ENCODE results near the gene MAP1LC3B.
"Not testable (repeated sequence)": the region's sequence is repeated elsewhere in the genome, so short reads cannot be mapped to it uniquely, and the experiment has no call there.

The MAP1LC3B gene

GRCh38 chr16:87360862-87361610 is 31.1 kb upstream of the MAP1LC3B start:
- TF ChIP-seq TCF4 (CRISPR knock-in tag; IDR thresholded peaks at IDR 0.05; ENCODE audit: borderline replicate concordance) (no peak), SNAI2 (CRISPR knock-in tag; IDR thresholded peaks at IDR 0.05) (no peak), RARB (CRISPR knock-in tag; IDR thresholded peaks at IDR 0.05) (no peak), TOX (CRISPR knock-in tag; IDR thresholded peaks at IDR 0.05; ENCODE audit: borderline replicate concordance) (no peak), CSDC2 (CRISPR knock-in tag; IDR thresholded peaks at IDR 0.05) (no peak), PATZ1 (CRISPR knock-in tag; IDR thresholded peaks at IDR 0.05; ENCODE audit: borderline replicate concordance) (no peak), ZNF565 (CRISPR knock-in tag; conservative IDR thresholded peaks at IDR 0.05; ENCODE audit: low read depth) (no peak), BACH2 (CRISPR knock-in tag; IDR thresholded peaks at IDR 0.05; ENCODE audit: borderline replicate concordance) (no peak), POU6F1 (CRISPR knock-in tag; IDR thresholded peaks at IDR 0.05; ENCODE audit: borderline replicate concordance, low read depth) (no peak), PPARA (CRISPR knock-in tag; IDR thresholded peaks at IDR 0.05; ENCODE audit: borderline replicate concordance) (no peak)
- no peak for ATAC-seq

DNA sequence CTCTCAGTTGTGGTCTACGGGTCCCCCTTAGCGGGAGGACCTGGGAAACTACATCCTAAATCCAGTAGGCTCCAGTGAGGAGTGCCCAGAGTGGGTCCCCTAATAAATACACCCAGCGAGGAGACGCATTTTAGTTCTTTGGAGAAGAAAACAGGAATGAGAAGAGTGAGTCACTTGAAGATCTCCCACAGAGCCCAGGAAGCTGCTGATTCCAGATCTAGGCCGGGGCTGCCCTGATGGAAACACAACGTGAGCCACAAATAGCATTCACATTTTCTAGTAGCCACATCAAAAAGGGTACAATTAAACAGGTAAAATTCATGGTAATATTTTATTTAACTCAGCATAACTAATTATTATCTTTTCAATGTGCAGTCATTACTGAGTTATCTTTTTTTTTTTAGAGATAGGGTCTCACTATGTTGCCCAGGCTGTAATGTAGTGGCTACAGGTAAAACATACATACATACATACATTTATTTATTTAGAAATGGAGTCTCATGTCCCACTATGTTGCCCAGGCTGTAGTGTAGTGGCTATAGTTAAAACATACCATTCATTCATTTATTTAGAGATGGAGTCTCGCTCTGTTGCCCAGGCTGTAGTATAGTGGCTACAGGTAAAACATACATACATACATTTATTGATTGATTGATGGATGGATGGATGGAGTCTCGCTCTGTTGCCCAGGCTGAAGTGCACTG is 30.1 kb upstream of the MAP1LC3B start:
- TF ChIP-seq ZNF565 (CRISPR knock-in tag; conservative IDR thresholded peaks at IDR 0.05; ENCODE audit: low read depth), result no peak
- TF ChIP-seq, protein P1, sequence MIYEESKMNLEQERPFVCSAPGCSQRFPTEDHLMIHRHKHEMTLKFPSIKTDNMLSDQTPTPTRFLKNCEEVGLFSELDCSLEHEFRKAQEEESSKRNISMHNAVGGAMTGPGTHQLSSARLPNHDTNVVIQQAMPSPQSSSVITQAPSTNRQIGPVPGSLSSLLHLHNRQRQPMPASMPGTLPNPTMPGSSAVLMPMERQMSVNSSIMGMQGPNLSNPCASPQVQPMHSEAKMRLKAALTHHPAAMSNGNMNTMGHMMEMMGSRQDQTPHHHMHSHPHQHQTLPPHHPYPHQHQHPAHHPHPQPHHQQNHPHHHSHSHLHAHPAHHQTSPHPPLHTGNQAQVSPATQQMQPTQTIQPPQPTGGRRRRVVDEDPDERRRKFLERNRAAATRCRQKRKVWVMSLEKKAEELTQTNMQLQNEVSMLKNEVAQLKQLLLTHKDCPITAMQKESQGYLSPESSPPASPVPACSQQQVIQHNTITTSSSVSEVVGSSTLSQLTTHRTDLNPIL (CRISPR knock-in tag; IDR thresholded peaks at IDR 0.05; ENCODE audit: low read depth), result no peak
- TF ChIP-seq ZC3H10 (CRISPR knock-in tag; IDR thresholded peaks at IDR 0.05), result no peak
- TF ChIP-seq, protein P2, sequence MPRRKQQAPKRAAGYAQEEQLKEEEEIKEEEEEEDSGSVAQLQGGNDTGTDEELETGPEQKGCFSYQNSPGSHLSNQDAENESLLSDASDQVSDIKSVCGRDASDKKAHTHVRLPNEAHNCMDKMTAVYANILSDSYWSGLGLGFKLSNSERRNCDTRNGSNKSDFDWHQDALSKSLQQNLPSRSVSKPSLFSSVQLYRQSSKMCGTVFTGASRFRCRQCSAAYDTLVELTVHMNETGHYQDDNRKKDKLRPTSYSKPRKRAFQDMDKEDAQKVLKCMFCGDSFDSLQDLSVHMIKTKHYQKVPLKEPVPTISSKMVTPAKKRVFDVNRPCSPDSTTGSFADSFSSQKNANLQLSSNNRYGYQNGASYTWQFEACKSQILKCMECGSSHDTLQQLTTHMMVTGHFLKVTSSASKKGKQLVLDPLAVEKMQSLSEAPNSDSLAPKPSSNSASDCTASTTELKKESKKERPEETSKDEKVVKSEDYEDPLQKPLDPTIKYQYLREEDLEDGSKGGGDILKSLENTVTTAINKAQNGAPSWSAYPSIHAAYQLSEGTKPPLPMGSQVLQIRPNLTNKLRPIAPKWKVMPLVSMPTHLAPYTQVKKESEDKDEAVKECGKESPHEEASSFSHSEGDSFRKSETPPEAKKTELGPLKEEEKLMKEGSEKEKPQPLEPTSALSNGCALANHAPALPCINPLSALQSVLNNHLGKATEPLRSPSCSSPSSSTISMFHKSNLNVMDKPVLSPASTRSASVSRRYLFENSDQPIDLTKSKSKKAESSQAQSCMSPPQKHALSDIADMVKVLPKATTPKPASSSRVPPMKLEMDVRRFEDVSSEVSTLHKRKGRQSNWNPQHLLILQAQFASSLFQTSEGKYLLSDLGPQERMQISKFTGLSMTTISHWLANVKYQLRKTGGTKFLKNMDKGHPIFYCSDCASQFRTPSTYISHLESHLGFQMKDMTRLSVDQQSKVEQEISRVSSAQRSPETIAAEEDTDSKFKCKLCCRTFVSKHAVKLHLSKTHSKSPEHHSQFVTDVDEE (CRISPR knock-in tag; IDR thresholded peaks at IDR 0.05), result no peak
- no peak for TF ChIP-seq TOX (CRISPR knock-in tag; IDR thresholded peaks at IDR 0.05; ENCODE audit: borderline replicate concordance)
- TF ChIP-seq GLIS3 (CRISPR knock-in tag; IDR thresholded peaks at IDR 0.05), result no peak
- no peak for TF ChIP-seq BACH2 (CRISPR knock-in tag; IDR thresholded peaks at IDR 0.05; ENCODE audit: borderline replicate concordance)
- TF ChIP-seq ESRRG (CRISPR knock-in tag; IDR thresholded peaks at IDR 0.05), result no peak
- TF ChIP-seq ISL1 (CRISPR knock-in tag; IDR thresholded peaks at IDR 0.05), result no peak
- TF ChIP-seq SNAI2 (CRISPR knock-in tag; IDR thresholded peaks at IDR 0.05), result no peak
- TF ChIP-seq TCF4 (CRISPR knock-in tag; IDR thresholded peaks at IDR 0.05; ENCODE audit: borderline replicate concordance), result no peak
- TF ChIP-seq CSDC2 (CRISPR knock-in tag; IDR thresholded peaks at IDR 0.05), result no peak
- no peak for TF ChIP-seq ZFP3 (CRISPR knock-in tag; IDR thresholded peaks at IDR 0.05)
- no peak for TF ChIP-seq ZFP30 (CRISPR knock-in tag; IDR thresholded peaks at IDR 0.05)
- TF ChIP-seq ARNTL (CRISPR knock-in tag; IDR thresholded peaks at IDR 0.05; ENCODE audit: borderline replicate concordance, low read depth), result no peak
- TF ChIP-seq, protein P3, sequence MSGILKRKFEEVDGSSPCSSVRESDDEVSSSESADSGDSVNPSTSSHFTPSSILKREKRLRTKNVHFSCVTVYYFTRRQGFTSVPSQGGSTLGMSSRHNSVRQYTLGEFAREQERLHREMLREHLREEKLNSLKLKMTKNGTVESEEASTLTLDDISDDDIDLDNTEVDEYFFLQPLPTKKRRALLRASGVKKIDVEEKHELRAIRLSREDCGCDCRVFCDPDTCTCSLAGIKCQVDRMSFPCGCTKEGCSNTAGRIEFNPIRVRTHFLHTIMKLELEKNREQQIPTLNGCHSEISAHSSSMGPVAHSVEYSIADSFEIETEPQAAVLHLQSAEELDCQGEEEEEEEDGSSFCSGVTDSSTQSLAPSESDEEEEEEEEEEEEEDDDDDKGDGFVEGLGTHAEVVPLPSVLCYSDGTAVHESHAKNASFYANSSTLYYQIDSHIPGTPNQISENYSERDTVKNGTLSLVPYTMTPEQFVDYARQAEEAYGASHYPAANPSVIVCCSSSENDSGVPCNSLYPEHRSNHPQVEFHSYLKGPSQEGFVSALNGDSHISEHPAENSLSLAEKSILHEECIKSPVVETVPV (CRISPR knock-in tag; IDR thresholded peaks at IDR 0.05), result no peak
- TF ChIP-seq PPARA (CRISPR knock-in tag; IDR thresholded peaks at IDR 0.05; ENCODE audit: borderline replicate concordance), result no peak
- no peak for TF ChIP-seq ZNF8 (CRISPR knock-in tag; IDR thresholded peaks at IDR 0.05)
- ATAC-seq, result no peak

DNA sequence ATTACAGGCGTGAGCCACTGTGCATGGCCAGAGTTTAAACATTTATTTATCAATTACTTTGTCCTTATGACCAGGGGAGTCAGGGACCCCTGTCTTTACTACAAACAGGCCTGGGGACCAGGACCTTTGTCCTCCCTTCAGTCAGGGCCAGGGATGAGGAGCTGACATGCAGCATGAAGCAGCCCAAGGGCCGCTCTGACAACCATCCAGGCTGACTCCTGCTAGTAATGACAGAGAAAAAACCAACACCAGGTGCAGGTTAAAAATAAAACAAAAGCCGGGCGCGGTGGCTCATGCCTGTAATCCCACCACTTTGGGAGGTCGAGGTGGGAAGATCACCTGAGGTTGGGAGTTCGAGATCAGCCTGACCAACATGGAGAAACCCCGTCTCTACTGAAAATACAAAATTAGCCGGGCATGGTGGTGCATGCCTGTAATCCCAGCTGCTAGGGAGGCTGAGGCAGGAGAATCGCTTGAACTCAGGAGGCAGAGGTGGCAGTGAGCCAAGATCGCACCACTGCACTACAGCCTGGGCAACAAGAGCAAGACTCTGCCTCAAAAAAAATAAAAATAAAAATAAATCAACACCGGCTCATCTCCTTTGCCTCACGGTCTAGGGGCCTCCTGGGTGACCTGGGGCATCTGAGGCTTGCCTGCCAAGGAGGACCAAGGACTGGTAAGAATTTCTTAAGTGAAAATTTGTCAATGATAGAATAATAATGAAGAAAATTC is 29.1 kb upstream of the MAP1LC3B start:
- ATAC-seq, result not testable (repeated sequence)

Measured in SK-N-SH treated with all-trans-retinoic acid at 6 μM for 48 hours (cell line).